ENCODE measurements around the gene ARL3. TPM values are rescaled to one million over a fixed set of nuclear protein-coding genes. Genes with fewer than 3 reads are reported as not detected.
A peak's percentile ranks its signal among the peaks of the same experiment; 100 is the strongest.

Gene ARL3
- total RNA-seq, 1 experiment from 2014 or later: 20.7 TPM

DNA sequence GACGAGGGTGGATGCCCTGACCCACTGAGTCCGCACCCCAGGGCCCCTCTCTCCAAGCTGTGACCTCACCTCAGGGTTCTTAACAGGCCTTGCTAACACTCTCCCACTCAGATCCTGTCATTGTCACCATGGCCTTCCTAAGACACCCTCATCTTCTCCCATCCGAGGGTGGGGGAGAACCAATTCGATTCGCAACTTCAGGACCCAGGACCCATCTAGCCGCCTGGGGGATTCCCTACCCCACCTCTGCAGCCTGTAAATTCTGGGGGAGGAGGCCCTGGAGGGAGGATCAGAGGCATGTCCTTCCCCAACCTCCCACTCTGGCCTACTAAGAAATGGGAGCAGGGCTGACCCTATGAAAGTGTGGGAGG is 52.6 kb downstream of the ARL3 start:
- BruUV-seq (replicated peaks): no TSS peak
- no peak overlapping the region for H3K4me3 ChIP-seq (ENCODE audit: low read depth in 2 of 2, low read length in 2 of 2)
- H3K27ac ChIP-seq (ENCODE audit: low read length): no peak overlapping the region
- no peaks in the 10 kb centered on the region for H3K27me3 ChIP-seq (ENCODE audit: control insufficient read depth, insufficient read depth, low read length)
- peaks cover 16% of the 10 kb centered on the region for H3K4me1 ChIP-seq (ENCODE audit: control insufficient read depth, insufficient read depth, low read length)
- ChIA-PET CTCF (no interaction called here), POLR2A (no interaction called here)
- no peaks in the 10 kb centered on the region for H3K36me3 ChIP-seq (ENCODE audit: control insufficient read depth, insufficient read depth, low read length)
- TF ChIP-seq POLR2AphosphoS5 (IDR thresholded peaks at IDR 0.05; ENCODE audit: low read depth, low read length) (no peak), SIN3A (IDR thresholded peaks at IDR 0.05; ENCODE audit: borderline replicate concordance, insufficient read depth, low read depth, low read length) (no peak), TCF7L2 (IDR thresholded peaks at IDR 0.05; ENCODE audit: low read depth, low read length) (no peak)
- TF ChIP-seq, protein P1, sequence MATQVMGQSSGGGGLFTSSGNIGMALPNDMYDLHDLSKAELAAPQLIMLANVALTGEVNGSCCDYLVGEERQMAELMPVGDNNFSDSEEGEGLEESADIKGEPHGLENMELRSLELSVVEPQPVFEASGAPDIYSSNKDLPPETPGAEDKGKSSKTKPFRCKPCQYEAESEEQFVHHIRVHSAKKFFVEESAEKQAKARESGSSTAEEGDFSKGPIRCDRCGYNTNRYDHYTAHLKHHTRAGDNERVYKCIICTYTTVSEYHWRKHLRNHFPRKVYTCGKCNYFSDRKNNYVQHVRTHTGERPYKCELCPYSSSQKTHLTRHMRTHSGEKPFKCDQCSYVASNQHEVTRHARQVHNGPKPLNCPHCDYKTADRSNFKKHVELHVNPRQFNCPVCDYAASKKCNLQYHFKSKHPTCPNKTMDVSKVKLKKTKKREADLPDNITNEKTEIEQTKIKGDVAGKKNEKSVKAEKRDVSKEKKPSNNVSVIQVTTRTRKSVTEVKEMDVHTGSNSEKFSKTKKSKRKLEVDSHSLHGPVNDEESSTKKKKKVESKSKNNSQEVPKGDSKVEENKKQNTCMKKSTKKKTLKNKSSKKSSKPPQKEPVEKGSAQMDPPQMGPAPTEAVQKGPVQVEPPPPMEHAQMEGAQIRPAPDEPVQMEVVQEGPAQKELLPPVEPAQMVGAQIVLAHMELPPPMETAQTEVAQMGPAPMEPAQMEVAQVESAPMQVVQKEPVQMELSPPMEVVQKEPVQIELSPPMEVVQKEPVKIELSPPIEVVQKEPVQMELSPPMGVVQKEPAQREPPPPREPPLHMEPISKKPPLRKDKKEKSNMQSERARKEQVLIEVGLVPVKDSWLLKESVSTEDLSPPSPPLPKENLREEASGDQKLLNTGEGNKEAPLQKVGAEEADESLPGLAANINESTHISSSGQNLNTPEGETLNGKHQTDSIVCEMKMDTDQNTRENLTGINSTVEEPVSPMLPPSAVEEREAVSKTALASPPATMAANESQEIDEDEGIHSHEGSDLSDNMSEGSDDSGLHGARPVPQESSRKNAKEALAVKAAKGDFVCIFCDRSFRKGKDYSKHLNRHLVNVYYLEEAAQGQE (IDR thresholded peaks at IDR 0.05; ENCODE audit: insufficient read depth in 1 of 2, low read depth in 2 of 2, low read length in 1 of 2): no peak
- TF ChIP-seq, protein P2, sequence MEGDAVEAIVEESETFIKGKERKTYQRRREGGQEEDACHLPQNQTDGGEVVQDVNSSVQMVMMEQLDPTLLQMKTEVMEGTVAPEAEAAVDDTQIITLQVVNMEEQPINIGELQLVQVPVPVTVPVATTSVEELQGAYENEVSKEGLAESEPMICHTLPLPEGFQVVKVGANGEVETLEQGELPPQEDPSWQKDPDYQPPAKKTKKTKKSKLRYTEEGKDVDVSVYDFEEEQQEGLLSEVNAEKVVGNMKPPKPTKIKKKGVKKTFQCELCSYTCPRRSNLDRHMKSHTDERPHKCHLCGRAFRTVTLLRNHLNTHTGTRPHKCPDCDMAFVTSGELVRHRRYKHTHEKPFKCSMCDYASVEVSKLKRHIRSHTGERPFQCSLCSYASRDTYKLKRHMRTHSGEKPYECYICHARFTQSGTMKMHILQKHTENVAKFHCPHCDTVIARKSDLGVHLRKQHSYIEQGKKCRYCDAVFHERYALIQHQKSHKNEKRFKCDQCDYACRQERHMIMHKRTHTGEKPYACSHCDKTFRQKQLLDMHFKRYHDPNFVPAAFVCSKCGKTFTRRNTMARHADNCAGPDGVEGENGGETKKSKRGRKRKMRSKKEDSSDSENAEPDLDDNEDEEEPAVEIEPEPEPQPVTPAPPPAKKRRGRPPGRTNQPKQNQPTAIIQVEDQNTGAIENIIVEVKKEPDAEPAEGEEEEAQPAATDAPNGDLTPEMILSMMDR (IDR thresholded peaks at IDR 0.05): no peak
- no peaks in the 10 kb centered on the region for H3K9me3 ChIP-seq (ENCODE audit: control insufficient read depth, insufficient read depth, low read depth, low read length)
- DNase-seq (ENCODE audit: low read depth, low spot score) (no peak), ATAC-seq (0 out of 2 replicates have a peak, but pooled peaks have one; percentile 19)
- in situ Hi-C loops (cut with HindIII; ENCODE audit: low pct_unique_long_range_greater_than_20kb, low sequenced_read_pairs): no loop called here
- intact Hi-C loops (cut with micrococcal nuclease; ENCODE audit: unreplicated experiment): no loop called here

DNA sequence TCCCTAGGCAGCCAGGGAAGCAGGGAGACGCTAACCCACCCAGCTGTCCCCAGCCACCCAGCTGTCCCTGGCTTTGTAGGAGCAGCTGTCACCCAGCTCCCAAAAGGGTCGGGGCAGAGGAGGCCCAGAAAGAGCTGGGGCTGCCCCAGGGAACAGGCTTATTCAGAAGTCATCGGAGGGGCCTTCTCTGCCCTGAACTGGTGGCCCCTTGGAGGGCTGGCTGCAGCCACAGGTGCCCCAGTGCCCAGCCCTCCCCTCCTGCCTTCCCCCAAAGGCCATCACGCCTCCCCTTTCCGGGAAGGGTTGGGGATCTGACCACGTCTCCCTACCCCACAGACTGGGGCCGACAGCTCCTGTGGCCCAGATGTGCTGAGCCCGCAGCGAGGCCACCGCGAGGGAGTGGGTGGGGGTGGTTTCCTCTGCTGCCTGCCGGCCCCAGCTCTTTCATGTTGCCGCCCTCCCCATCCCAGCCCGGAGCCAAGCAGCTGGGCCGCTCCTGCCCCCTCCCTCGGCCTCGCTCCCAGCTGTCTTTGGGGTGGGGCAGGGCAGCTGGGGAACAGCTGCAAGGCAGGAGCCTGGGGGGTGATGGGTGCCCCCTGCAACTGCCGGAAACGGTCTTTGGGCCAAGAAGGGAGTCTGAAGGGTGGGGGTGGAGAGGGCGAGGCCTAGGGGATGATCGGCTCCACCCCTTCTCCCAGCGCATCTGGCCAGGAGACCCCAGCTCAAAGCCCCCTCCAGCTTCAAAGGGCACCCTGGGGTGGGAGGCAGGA is 53.1 kb downstream of the ARL3 start:
- ChIA-PET CTCF (interaction anchor here (0.7 kb wide), 1 partner anchor 9 kb away, joined by 3 read pairs; no protein-coding TSS in a partner anchor), POLR2A (interaction anchor here (0.6 kb wide), 2 partner anchors 16 to 53 kb away, joined by 5 to 13 read pairs; partner anchors contain the start of genes ARL3 and TRIM8)
- in situ Hi-C loops (cut with HindIII; ENCODE audit: low pct_unique_long_range_greater_than_20kb, low sequenced_read_pairs): no loop called here
- TF ChIP-seq, protein P1 (IDR thresholded peaks at IDR 0.05; ENCODE audit: insufficient read depth in 1 of 2, low read depth in 2 of 2, low read length in 1 of 2): no peak
- TF ChIP-seq TCF7L2 (IDR thresholded peaks at IDR 0.05; ENCODE audit: low read depth, low read length): peak; percentile 87
- ATAC-seq (peak; percentile 63), DNase-seq (ENCODE audit: low read depth, low spot score) (no peak)
- H3K4me3 ChIP-seq (ENCODE audit: low read depth in 2 of 2, low read length in 2 of 2): no peak overlapping the region
- no peak overlapping the region for H3K27ac ChIP-seq (ENCODE audit: low read length)
- intact Hi-C loops (cut with micrococcal nuclease; ENCODE audit: unreplicated experiment): no loop called here
- no TSS peak for BruUV-seq (replicated peaks)
- H3K4me1 ChIP-seq (ENCODE audit: control insufficient read depth, insufficient read depth, low read length): peaks cover 16% of the 10 kb centered on the region
- no peaks in the 10 kb centered on the region for H3K27me3 ChIP-seq (ENCODE audit: control insufficient read depth, insufficient read depth, low read length)
- H3K36me3 ChIP-seq (ENCODE audit: control insufficient read depth, insufficient read depth, low read length): no peaks in the 10 kb centered on the region
- H3K9me3 ChIP-seq (ENCODE audit: control insufficient read depth, insufficient read depth, low read depth, low read length): no peaks in the 10 kb centered on the region
